Measurements from ENCODE around the gene LAMB3.

LAMB3 gene

GRCh38 chr1:209617755-209618154 lies 34.5 kb downstream of the LAMB3 start:
- no peak for DNase-seq (ENCODE audit: low read depth)

DNA sequence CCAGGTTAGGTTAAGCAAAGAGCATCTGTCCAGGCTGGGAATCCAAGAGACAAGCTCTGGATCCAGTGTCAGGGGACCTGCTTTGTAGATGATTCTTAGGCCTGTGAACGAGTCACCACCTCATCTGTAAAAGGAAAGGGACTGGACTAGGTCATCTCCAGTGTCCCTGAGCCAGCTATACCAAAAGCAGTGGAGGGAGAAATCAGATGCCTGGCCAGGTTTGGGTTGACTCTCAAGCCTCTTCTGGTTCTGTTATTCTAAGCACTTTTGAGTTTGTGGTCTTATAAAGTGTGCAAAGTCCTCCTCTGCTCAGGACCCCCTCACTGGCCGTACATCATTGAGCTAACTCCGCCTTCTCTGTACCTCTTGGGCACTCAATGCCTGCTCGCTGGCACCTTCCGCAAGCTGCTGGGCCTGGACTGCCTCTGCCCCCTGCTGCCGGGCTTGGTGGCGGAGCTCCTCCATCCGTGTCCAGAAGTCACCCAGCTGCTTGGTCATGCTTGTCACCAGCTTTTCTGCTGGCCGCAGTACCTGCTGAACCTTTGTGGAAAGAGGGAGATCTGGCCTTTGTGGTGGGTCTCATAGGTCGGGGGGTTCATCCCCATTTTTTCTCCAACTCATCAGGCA lies 35.1 kb downstream of the LAMB3 start:
- DNase-seq (ENCODE audit: low read depth): no peak

GRCh38 chr1:209616366-209617046 lies 35.7 kb downstream of the LAMB3 start:
- DNase-seq (ENCODE audit: low read depth): no peak

- DNase-seq (ENCODE audit: low read depth): no peak
Measured at GRCh38 chr1:209614906-209615305, 37.3 kb downstream of the LAMB3 start.

DNA sequence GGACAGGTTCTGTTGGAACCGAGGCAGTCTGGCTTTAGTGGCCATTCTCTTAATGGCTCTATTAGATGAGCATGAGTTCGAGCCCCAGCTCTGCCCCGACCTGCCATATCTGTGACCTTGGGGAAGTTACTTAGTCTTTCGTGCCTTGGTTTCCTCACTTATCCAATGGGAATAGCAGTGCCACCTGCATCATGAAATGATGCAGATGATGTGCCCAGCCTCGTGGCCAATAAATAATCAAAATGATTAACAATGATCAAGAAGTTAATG lies 38.1 kb downstream of the LAMB3 start:
- DNase-seq (ENCODE audit: low read depth): no peak

- no peak for DNase-seq (ENCODE audit: low read depth)
Measured at GRCh38 chr1:209613400-209614150, 38.6 kb downstream of the LAMB3 start.

DNA sequence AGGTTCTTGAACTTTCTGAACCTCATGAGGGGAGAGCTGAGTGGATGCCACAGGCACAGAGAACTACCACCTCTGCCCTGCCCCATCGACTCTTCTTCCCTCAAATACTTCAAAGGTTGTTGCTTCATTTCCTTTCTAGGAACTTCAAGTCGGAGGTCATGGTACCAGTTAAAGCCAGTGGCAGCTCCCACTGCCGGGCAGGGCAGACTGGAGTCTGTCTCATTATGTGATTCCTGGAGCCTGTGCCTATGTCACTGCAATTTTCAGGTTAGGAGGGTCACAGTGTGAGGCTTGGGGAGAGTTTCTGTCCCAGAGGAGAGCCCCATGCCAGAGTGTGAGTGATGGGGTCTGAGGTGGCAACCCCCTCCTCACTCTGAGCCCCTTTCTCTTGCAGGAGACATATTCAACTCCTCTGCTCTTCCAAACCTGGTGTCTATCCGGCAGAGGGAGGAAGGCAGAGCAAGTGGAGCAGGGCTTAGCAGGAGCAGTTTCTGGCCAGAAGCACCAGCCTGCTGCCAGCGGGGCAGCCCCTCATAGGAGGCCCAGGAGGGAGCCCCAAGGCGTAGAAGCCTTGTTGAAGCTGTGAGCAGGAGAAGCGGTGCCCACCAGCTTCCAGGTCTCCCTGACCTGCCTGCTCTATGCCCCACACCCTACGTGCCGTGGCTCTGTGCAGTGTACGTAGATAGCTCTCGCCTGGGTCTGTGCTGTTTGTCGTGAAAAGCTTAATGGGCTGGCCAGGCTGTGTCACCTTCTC lies 39.4 kb downstream of the LAMB3 start:
- no peak for DNase-seq (ENCODE audit: low read depth)

GRCh38 chr1:209611771-209612570 lies 40.3 kb downstream of the LAMB3 start:
- DNase-seq (ENCODE audit: low read depth): no peak

GRCh38 chr1:209610631-209610905 lies 41.7 kb downstream of the LAMB3 start:
- no peak for DNase-seq (ENCODE audit: low read depth)

DNA sequence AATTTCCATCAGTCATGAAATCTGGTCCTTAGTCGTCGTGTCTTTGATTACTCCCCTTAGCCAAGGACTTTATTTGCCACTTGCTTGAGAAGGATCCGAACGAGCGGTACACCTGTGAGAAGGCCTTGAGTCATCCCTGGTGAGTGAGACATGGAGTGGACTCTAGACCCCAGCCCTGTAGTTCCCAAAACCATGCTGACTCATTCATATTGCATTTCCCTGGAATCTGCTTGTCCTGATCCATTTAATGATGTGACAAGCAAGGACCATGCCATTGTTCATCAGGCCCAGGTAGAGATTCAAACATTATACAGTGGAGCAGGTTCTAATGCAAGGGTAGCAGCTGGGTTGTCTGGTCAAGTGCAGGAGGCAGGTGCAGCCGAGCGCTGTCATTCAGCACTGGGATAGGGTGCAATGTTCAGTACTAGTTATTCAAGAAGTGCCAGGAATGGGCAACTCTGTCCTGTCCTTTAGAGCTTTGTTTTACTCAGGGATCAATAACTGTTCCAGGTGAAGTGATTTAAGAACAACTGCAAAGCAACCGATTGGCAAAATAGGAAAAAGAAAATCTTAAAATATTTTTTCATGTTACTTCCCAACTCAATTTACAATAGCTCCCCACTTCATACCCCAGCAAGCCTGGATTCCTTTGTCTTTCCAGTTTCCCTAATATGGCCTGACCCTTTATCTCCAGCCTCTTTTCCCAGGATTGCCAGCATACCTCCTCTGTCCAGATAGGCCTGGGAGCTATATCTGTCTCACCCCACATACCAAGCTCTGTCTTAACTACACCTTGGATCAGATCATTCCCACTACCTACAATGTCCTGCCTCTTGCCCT lies 42.2 kb downstream of the LAMB3 start:
- DNase-seq (ENCODE audit: low read depth): no peak

- DNase-seq (ENCODE audit: low read depth): no peak
Measured at GRCh38 chr1:209609041-209609790, 43.0 kb downstream of the LAMB3 start.

DNA sequence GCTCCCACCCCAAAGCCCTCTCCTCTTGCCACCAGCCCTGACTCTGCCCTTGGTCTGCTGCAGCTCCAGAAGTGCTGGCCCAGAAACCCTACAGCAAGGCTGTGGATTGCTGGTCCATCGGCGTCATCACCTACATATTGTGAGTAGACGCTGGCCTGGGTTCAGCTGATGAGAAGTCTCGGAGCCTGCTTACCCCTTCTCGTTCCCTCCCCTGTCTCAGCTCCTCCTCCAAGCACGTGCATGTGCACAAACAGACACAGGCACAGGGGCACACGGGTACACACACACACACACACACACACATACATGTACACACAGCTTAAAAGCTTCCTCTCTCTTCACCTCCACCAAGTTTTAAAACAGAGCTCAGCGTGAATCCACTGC lies 44.4 kb downstream of the LAMB3 start:
- no peak for DNase-seq (ENCODE audit: low read depth)

- DNase-seq (ENCODE audit: low read depth): no peak
Measured at GRCh38 chr1:209607102-209607794, 45.0 kb downstream of the LAMB3 start.

- no peak for DNase-seq (ENCODE audit: low read depth)
Measured at GRCh38 chr1:209603877-209604276, 48.3 kb downstream of the LAMB3 start.

DNA sequence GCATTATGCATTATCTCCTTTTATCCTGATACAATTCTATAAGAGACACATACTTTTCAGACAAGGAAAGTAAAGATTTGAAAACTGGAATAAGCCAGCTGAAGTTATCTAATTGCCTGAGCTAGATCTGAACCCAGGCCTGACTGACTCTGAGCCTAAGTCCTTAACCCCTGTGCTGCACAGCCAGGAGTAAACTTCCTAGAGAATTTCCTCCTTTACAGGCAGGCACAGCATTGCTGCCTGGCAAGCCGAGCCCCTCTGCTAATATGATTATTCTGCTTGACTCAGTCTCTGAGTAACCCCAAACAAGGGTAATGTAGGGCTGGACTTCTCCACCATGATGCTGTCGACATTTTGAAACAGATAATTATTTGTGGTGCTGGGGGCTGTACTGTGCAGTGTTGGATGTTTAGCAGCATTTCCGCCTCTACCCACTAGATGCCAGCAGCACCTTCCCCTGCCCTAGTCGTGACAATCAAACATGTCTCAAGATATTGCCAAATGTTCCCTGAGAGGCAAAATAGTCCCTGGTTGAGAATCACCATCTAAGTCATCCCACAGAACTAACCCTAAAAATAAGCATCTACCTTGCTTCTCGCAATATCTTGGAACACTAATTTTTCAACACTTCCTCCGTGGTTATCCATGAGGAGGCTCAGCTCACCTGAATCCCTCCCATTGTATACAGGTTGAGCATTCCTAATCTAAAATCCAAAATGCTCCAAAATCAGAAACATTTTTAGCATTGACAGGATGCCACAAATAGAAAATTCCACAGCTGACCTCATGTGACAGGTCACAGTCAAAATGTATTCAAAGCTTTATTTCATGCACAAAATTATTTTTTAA lies 50.2 kb downstream of the LAMB3 start:
- no peak for DNase-seq (ENCODE audit: low read depth)

- no peak for DNase-seq (ENCODE audit: low read depth)
Measured at GRCh38 chr1:209600541-209600940, 51.7 kb downstream of the LAMB3 start.

- DNase-seq (ENCODE audit: low read depth): no peak
Measured at GRCh38 chr1:209598227-209598626, 54.0 kb downstream of the LAMB3 start.

- DNase-seq (ENCODE audit: low read depth): no peak
Measured at GRCh38 chr1:209597499-209597898, 54.7 kb downstream of the LAMB3 start.
